Lower leg skin (tissue), 4 donors: Measurements from ENCODE around the gene USP13. TPM values are rescaled to one million over a fixed set of nuclear protein-coding genes. Genes with fewer than 3 reads are reported as not detected.

Experiments
- DNase-seq, 2 donors: peaks; one replicate each; pipeline ENCODE4 v3.0.0-alpha.2; 2019; ENCODE audit warnings: low spot score in 2 of 2
- H3K4me3 ChIP-seq: fragments of 200-600 bp; sonication (generic); 2 replicates; pipeline ENCODE4 v1.5.1; 2017; ENCODE audit warnings: mild to moderate bottlenecking, low read depth; ENCODE audit not compliant: poor library complexity, severe bottlenecking
- POLR2A ChIP-seq, 2 donors: fragments of 450-650 bp; IDR thresholded peaks; one replicate each; pipeline ENCODE4 v1.6.1; 2016 to 2017; ENCODE audit warnings: antibody characterized with exemption in 2 of 2, mild to moderate bottlenecking in 1 of 2, moderate library complexity in 1 of 2
- WGBS, 2 donors: methylation state at CpG; one replicate each; pipeline ENCODE4 v1.1.5; 2018; 5-methylcytosine and 5-hydroxymethylcytosine counted together
- intact Hi-C: fragments of 100-400 bp; cut with DNase I; formaldehyde crosslinking; loops from one replicate; pipeline ENCODE4 v1.15.0; 2023; ENCODE audit warnings: low total_unique reads
- total RNA-seq, 4 donors: library from RNA; depleted of rRNA; stranded (reverse); fragments of >200 nt; gene quantifications; one replicate each; pipeline ENCODE4 v1.1.0, GENCODE V29; 2016
- TF ChIP-seq, protein P1 (sequence below), 3 donors: fragments of 450-650 bp; IDR thresholded peaks; one replicate each; pipeline ENCODE4 v1.5.1; 2016; ENCODE audit warnings: antibody characterized with exemption in 3 of 3, mild to moderate bottlenecking in 3 of 3, moderate library complexity in 2 of 3

USP13 gene
- total RNA-seq, 4 donors from 2014 or later, result 1.6 to 9.4 (median 5.8) TPM

- TF ChIP-seq, protein P1, sequence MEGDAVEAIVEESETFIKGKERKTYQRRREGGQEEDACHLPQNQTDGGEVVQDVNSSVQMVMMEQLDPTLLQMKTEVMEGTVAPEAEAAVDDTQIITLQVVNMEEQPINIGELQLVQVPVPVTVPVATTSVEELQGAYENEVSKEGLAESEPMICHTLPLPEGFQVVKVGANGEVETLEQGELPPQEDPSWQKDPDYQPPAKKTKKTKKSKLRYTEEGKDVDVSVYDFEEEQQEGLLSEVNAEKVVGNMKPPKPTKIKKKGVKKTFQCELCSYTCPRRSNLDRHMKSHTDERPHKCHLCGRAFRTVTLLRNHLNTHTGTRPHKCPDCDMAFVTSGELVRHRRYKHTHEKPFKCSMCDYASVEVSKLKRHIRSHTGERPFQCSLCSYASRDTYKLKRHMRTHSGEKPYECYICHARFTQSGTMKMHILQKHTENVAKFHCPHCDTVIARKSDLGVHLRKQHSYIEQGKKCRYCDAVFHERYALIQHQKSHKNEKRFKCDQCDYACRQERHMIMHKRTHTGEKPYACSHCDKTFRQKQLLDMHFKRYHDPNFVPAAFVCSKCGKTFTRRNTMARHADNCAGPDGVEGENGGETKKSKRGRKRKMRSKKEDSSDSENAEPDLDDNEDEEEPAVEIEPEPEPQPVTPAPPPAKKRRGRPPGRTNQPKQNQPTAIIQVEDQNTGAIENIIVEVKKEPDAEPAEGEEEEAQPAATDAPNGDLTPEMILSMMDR (IDR thresholded peaks at IDR 0.05), result no peak
- TF ChIP-seq POLR2A (IDR thresholded peaks at IDR 0.05), result no peak
- intact Hi-C loops, result no loop called here
- WGBS, 2 donors, result 68 to 76% methylated on average over 4 of the region's 4 CpGs
- no peak for DNase-seq
- no peak overlapping the region for H3K4me3 ChIP-seq
Observed at GRCh38 chr3:179794355-179794754, 141.5 kb downstream of the USP13 start.

DNA sequence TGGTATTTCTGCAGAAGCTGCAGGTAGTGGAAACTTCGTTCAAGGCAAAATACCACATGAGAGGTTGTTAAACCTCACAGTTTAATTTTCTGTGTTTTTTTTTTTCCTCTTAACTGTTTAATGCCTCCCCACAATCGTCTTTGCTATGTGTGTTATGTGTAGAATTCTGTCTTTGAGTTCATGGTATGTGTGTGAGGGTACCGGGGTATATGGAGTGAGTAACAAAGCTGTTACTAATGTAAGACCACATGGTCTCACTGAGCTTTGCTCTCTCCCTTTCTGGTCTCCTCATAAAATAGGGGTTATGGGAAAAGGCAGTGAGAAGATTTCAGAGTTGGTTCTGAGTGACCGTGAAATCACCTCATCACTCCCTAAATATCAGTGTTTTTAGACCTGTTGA, 143.6 kb downstream of the USP13 start:
- intact Hi-C loops, result no loop called here
- DNase-seq, result no peak
- WGBS, 2 donors, result 66 to 74% methylated on average over 4 of the region's 4 CpGs
- no peak overlapping the region for H3K4me3 ChIP-seq
- TF ChIP-seq, protein P1 (IDR thresholded peaks at IDR 0.05), result no peak
- TF ChIP-seq POLR2A (IDR thresholded peaks at IDR 0.05), result no peak

DNA sequence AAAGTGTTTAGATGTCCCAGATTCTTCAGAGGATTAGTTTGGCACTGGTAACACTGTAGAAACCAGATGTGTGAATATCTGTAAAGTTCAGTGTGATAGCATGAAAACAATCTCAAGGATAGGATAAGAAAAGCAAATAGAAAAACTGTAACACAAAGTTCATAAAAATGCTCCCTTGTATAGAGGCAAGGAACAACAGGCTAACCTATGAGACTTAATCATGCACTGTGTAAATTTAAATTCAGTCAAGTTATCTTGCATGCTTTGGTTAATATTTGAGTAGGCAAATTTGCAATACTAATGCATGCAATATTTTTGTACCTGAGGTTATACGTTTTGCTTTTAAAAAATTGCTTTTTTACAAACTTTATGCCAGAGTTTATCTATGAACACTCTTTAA, 144.4 kb downstream of the USP13 start:
- no peak overlapping the region for H3K4me3 ChIP-seq
- 76 to 85% methylated on average over 1 of the region's 1 CpG for WGBS, 2 donors
- TF ChIP-seq, protein P1 (IDR thresholded peaks at IDR 0.05), result no peak
- TF ChIP-seq POLR2A (IDR thresholded peaks at IDR 0.05), result no peak
- intact Hi-C loops, result no loop called here
- no peak for DNase-seq

GRCh38 chr3:179801263-179801662, 148.4 kb downstream of the USP13 start:
- intact Hi-C loops, result no loop called here
- TF ChIP-seq, protein P1 (IDR thresholded peaks at IDR 0.05), result no peak
- no peak for TF ChIP-seq POLR2A (IDR thresholded peaks at IDR 0.05)
- peak in 1 of 2 donors; percentile 28 for DNase-seq
- no peak overlapping the region for H3K4me3 ChIP-seq

DNA sequence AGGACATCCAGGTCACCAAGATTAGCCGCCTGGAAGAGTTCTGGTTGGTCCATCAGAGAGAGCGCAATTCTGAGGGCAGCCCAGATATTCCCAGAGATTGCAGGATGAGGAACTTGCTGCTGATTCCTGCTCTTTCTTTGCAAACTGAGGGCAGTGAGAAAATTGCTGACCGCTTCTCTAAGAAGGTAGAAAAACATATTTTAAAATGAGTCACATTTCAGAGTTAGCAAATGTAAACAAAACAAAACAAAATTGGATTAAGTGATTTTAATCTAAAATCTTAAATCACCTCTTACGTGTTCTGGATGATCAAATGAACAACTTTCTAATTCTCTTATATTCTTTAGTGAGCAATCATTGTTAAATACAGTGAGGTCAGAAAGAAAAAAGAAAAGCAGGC, 149.0 kb downstream of the USP13 start:
- no peak overlapping the region for H3K4me3 ChIP-seq
- WGBS, 2 donors, result 89% methylated on average over 4 of the region's 4 CpGs
- DNase-seq, result no peak
- TF ChIP-seq POLR2A (IDR thresholded peaks at IDR 0.05), result no peak
- TF ChIP-seq, protein P1 (IDR thresholded peaks at IDR 0.05), result no peak
- intact Hi-C loops, result no loop called here

- H3K4me3 ChIP-seq, result no peak overlapping the region
- no peak for DNase-seq
- TF ChIP-seq, protein P1 (IDR thresholded peaks at IDR 0.05), result no peak
- TF ChIP-seq POLR2A (IDR thresholded peaks at IDR 0.05), result no peak
- WGBS, 2 donors, result 69 to 75% methylated on average over 5 of the region's 5 CpGs
- intact Hi-C loops, result no loop called here
Observed at GRCh38 chr3:179806177-179806576, 153.3 kb downstream of the USP13 start.
